Measurements from ENCODE around the gene COA3. TPM values are rescaled to one million over a fixed set of nuclear protein-coding genes. Genes with fewer than 3 reads are reported as not detected.

The COA3 gene
- total and polyA plus RNA-seq, 4 donors: 83.3 to 152 (median 127) TPM

DNA sequence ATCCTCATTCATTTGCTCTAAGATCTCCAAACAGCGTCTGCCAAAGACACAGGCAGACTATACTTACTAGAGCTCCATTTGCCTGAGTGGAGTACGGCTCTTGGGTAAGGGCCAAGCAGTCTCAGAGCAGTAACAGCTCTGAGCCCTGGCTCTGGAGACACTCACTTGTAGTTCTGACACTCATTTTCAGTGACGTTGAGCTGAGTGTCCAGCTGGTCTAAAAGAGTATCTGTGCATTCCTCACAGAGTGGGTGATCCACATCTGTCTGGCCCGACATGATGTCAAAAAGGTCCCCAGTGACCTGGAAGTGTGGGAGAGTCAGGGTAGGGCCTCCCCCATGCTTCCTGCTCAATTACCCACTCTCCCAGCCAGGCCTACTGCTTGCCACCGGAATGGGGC lies 19.9 kb upstream of the COA3 start:
- 87% methylated on average over 4 of the region's 5 CpGs for WGBS (ENCODE audit: insufficient coverage)
- Histone ChIP-seq H3K4me3 (ENCODE audit: low read depth, low read length) (no peak overlapping the region), H3K4me1 (ENCODE audit: control insufficient read depth, insufficient read depth, low read length) (peaks cover 9% of the 10 kb centered on the region), H3K27ac (ENCODE audit: low read depth, low read length) (no peak overlapping the region), H3K36me3 (ENCODE audit: control insufficient read depth, insufficient read depth, low read length) (peaks cover 56% of the 10 kb centered on the region), H3K27me3 (ENCODE audit: control insufficient read depth, insufficient read depth, low read length) (no peaks in the 10 kb centered on the region), H3K9me3 (ENCODE audit: control insufficient read depth, insufficient read depth, low read length) (no peaks in the 10 kb centered on the region)
- no peak for DNase-seq (ENCODE audit: low read depth in 4 of 6, low spot score in 6 of 6)

DNA sequence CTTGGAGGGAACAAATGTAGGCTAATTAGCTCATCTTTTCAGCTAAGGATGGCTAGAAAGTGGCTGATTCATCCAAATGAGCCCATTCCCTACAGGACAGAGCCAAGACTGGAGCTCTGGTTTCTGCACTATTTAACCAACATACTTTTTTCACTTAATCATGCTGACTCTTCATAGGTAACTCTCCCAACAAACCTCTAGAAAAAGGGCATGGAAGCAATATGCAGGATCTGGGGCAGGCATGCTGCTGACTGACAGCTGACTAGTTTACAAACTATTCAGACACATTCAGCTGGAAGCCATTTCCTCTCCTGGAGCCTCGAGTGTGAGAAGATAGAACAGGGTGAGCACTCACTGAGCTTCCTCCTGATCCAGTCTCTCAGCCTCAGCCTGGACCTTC lies 19.4 kb upstream of the COA3 start:
- 100% methylated on average over 1 of the region's 1 CpG for WGBS (ENCODE audit: insufficient coverage)
- H3K27me3 ChIP-seq (ENCODE audit: control insufficient read depth, insufficient read depth, low read length): no peaks in the 10 kb centered on the region
- H3K36me3 ChIP-seq (ENCODE audit: control insufficient read depth, insufficient read depth, low read length): peaks cover 61% of the 10 kb centered on the region
- no peak overlapping the region for H3K27ac ChIP-seq (ENCODE audit: low read depth, low read length)
- H3K4me1 ChIP-seq (ENCODE audit: control insufficient read depth, insufficient read depth, low read length): peaks cover 5% of the 10 kb centered on the region
- H3K9me3 ChIP-seq (ENCODE audit: control insufficient read depth, insufficient read depth, low read length): no peaks in the 10 kb centered on the region
- DNase-seq (ENCODE audit: low read depth in 4 of 6, low spot score in 6 of 6): no peak
- no peak overlapping the region for H3K4me3 ChIP-seq (ENCODE audit: low read depth, low read length)

DNA sequence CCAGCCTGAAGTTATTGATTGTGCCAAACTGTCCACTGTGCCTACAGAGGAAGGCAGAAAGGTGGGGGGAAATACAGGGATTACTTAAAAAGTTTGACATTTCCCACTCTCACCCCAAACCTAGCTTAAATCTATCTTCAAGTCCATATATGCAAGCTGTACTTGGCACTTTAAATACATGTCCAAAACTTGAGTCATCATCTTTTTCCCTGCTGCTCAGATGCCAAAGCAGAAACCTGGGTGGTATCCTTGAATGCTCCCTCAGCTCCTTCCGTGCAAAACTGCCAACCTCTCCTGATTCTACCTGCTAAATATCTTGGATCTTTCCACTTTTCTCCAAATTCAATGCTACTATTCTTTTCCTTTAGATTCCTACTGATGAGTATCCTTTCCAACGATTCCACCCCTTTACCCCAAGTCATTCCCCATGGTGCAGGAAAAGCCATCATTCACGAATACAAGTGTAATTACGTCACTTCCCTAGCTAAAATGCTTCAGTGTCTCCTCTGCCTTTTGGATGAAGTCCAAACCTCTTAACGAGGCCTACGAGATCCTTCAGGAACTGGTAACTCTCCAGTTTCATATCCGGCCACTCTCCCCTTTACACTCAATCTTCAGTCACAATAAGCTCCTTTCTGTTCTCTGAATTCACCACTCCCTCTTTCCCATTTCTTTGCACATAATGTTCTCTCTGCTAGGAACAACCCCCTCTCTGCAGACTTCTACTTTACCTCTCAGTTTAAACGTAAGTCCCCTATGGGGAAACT lies 16.3 kb upstream of the COA3 start:
- Histone ChIP-seq H3K36me3 (ENCODE audit: control insufficient read depth, insufficient read depth, low read length) (peaks cover 70% of the 10 kb centered on the region), H3K27me3 (ENCODE audit: control insufficient read depth, insufficient read depth, low read length) (no peaks in the 10 kb centered on the region), H3K27ac (ENCODE audit: low read depth, low read length) (no peak overlapping the region), H3K9me3 (ENCODE audit: control insufficient read depth, insufficient read depth, low read length) (no peaks in the 10 kb centered on the region), H3K4me1 (ENCODE audit: control insufficient read depth, insufficient read depth, low read length) (no peaks in the 10 kb centered on the region), H3K4me3 (ENCODE audit: low read depth, low read length) (no peak overlapping the region)
- 71% methylated on average over 8 of the region's 8 CpGs for WGBS (ENCODE audit: insufficient coverage)
- DNase-seq (ENCODE audit: low read depth in 4 of 6, low spot score in 6 of 6): peak in 1 of 6 donors; percentile 46

GRCh38 chr17:42809250-42809649 lies 10.7 kb upstream of the COA3 start:
- no peak overlapping the region for H3K27ac ChIP-seq (ENCODE audit: low read depth, low read length)
- H3K4me1 ChIP-seq (ENCODE audit: control insufficient read depth, insufficient read depth, low read length): no peaks in the 10 kb centered on the region
- DNase-seq (ENCODE audit: low read depth in 4 of 6, low spot score in 6 of 6): no peak
- no peaks in the 10 kb centered on the region for H3K27me3 ChIP-seq (ENCODE audit: control insufficient read depth, insufficient read depth, low read length)
- no CpG with 5 or more reads among the region's 3 CpGs for whole genome bisulfite sequencing (ENCODE audit: insufficient coverage)
- peaks cover 27% of the 10 kb centered on the region for H3K36me3 ChIP-seq (ENCODE audit: control insufficient read depth, insufficient read depth, low read length)
- H3K4me3 ChIP-seq (ENCODE audit: low read depth, low read length): no peak overlapping the region
- no peaks in the 10 kb centered on the region for H3K9me3 ChIP-seq (ENCODE audit: control insufficient read depth, insufficient read depth, low read length)

- Histone ChIP-seq H3K4me3 (ENCODE audit: low read depth, low read length) (no peak overlapping the region), H3K27me3 (ENCODE audit: control insufficient read depth, insufficient read depth, low read length) (no peaks in the 10 kb centered on the region)
- 100% methylated on average over 1 of the region's 1 CpG for WGBS (ENCODE audit: insufficient coverage)
Measured at GRCh38 chr17:42806249-42806648, 7.7 kb upstream of the COA3 start.

DNA sequence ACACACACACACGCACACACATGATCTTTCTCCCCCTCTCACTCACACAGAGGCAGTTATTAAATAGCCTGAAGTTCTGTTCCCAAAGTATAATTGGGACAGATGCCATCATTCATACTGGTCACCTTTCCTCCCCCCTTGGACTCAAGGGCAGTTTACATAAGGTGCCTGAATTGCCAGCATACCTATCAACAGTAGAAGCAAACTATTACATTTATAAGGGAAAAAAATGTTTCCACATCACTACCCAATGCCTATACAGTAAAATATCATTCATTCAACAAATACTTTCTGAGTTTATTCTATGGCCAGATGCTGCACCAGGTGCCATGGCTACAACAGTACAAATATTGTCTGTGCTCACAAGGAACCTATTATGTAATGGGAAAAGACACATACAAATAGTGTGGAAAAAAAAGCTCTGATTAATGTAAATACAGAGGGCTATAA lies 6.4 kb upstream of the COA3 start:
- Histone ChIP-seq H3K36me3 (ENCODE audit: control insufficient read depth, insufficient read depth, low read length) (no peaks in the 10 kb centered on the region), H3K9me3 (ENCODE audit: control insufficient read depth, insufficient read depth, low read length) (no peaks in the 10 kb centered on the region), H3K4me3 (ENCODE audit: low read depth, low read length) (no peak overlapping the region), H3K27me3 (ENCODE audit: control insufficient read depth, insufficient read depth, low read length) (no peaks in the 10 kb centered on the region), H3K4me1 (ENCODE audit: control insufficient read depth, insufficient read depth, low read length) (no peaks in the 10 kb centered on the region), H3K27ac (ENCODE audit: low read depth, low read length) (no peak overlapping the region)
- 100% methylated on average over 1 of the region's 1 CpG for WGBS (ENCODE audit: insufficient coverage)
- DNase-seq (ENCODE audit: low read depth in 4 of 6, low spot score in 6 of 6): no peak

More at GRCh38 chr17:42806249-42806648, 7.7 kb upstream of the COA3 start:
- Histone ChIP-seq H3K27ac (ENCODE audit: low read depth, low read length) (no peak overlapping the region), H3K9me3 (ENCODE audit: control insufficient read depth, insufficient read depth, low read length) (no peaks in the 10 kb centered on the region), H3K4me1 (ENCODE audit: control insufficient read depth, insufficient read depth, low read length) (no peaks in the 10 kb centered on the region), H3K36me3 (ENCODE audit: control insufficient read depth, insufficient read depth, low read length) (peaks cover 4% of the 10 kb centered on the region)
- DNase-seq (ENCODE audit: low read depth in 4 of 6, low spot score in 6 of 6): no peak

- H3K36me3 ChIP-seq (ENCODE audit: control insufficient read depth, insufficient read depth, low read length): no peaks in the 10 kb centered on the region
- DNase-seq (ENCODE audit: low read depth in 4 of 6, low spot score in 6 of 6): peak in 1 of 6 donors; percentile 79
- H3K9me3 ChIP-seq (ENCODE audit: control insufficient read depth, insufficient read depth, low read length): no peaks in the 10 kb centered on the region
- no peaks in the 10 kb centered on the region for H3K27me3 ChIP-seq (ENCODE audit: control insufficient read depth, insufficient read depth, low read length)
- no CpG with 5 or more reads among the region's 2 CpGs for WGBS (ENCODE audit: insufficient coverage)
- H3K27ac ChIP-seq (ENCODE audit: low read depth, low read length): peak overlapping the region; percentile 42
- peaks cover 6% of the 10 kb centered on the region for H3K4me1 ChIP-seq (ENCODE audit: control insufficient read depth, insufficient read depth, low read length)
- H3K4me3 ChIP-seq (ENCODE audit: low read depth, low read length): no peak overlapping the region
Measured at GRCh38 chr17:42803074-42803883, 4.8 kb upstream of the COA3 start.

DNA sequence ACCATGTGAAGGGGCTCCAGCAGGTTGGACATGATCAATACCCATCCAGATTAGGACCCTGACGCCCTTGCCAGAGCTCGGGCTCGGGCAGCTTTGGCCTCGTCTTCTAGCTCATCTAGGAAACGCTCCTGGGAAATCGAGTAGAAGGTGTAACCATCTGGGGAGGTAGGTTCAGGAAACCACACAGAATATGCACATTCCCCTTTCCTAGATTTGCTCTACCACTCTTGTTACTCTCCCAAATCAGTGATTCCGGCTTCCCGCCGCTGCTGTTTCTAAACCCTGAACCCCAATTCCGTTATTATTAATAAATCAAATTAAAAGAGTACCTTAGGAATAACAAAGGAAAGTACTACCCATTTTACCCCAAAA lies 507 bp downstream of the COA3 start:
- H3K27me3 ChIP-seq (ENCODE audit: control insufficient read depth, insufficient read depth, low read length): no peaks in the 10 kb centered on the region
- H3K4me1 ChIP-seq (ENCODE audit: control insufficient read depth, insufficient read depth, low read length): peaks cover 15% of the 10 kb centered on the region
- peak overlapping the region; percentile 99 for H3K4me3 ChIP-seq (ENCODE audit: low read depth, low read length)
- WGBS (ENCODE audit: insufficient coverage): 43% methylated on average over 1 of the region's 10 CpGs
- DNase-seq (ENCODE audit: low read depth in 4 of 6, low spot score in 6 of 6): no peak
- H3K36me3 ChIP-seq (ENCODE audit: control insufficient read depth, insufficient read depth, low read length): peaks cover 18% of the 10 kb centered on the region
- H3K9me3 ChIP-seq (ENCODE audit: control insufficient read depth, insufficient read depth, low read length): no peaks in the 10 kb centered on the region
- peak overlapping the region; percentile 61 for H3K27ac ChIP-seq (ENCODE audit: low read depth, low read length)

DNA sequence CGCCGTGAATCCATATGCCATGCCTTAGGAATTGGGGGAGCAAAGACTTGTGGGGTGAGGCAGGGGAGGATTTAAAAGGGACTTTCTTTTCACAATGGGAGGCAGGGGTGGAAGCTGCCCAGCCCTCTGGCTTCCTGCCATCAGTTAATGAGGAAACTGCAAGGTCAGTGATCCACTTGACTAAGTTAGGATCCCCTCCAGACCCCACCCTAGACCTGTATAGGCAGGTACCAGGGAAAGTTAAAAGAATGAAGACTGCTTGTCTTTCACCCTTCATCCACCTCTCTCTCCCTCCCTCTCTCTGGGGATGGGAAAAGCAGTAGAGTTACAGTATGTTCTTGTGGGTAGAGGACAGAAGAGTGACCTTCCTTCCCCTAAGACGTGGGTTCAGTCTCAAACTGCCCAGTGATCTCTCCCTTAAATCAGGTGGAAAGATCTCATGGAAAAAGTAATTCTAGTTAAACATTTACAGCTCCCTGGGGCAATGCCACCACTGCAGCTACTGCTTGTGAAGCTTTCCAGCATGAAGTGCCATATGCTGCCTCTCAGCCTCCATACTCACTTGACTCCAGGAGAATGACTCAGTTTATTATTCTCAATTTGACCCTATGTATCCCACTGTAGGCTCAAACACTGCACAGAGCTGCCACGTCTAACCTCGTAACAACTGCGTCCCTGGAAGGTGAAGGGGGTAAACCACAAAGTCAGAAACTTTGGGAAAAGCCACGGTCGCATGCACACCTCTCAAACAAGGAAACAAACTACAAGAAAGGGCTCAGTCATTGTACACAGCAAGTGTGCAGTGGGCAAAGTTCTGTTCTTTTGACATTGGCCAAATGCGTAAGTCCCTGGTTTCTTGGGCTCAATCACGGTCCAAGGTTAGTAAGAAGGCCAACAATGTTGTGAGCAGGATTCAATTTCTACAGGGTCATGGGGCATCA lies 1.2 kb downstream of the COA3 start:
- peaks cover 18% of the 10 kb centered on the region for H3K36me3 ChIP-seq (ENCODE audit: control insufficient read depth, insufficient read depth, low read length)
- H3K27me3 ChIP-seq (ENCODE audit: control insufficient read depth, insufficient read depth, low read length): no peaks in the 10 kb centered on the region
- H3K9me3 ChIP-seq (ENCODE audit: control insufficient read depth, insufficient read depth, low read length): no peaks in the 10 kb centered on the region
- 79% methylated on average over 6 of the region's 10 CpGs for WGBS (ENCODE audit: insufficient coverage)
- no peak for DNase-seq (ENCODE audit: low read depth in 4 of 6, low spot score in 6 of 6)
- peak overlapping the region; percentile 99 for H3K4me3 ChIP-seq (ENCODE audit: low read depth, low read length)
- H3K27ac ChIP-seq (ENCODE audit: low read depth, low read length): no peak overlapping the region
- H3K4me1 ChIP-seq (ENCODE audit: control insufficient read depth, insufficient read depth, low read length): peaks cover 15% of the 10 kb centered on the region

Measured in spinal cord (tissue), 10 donors.